ENCODE data around the gene IGFL1.

DNA sequence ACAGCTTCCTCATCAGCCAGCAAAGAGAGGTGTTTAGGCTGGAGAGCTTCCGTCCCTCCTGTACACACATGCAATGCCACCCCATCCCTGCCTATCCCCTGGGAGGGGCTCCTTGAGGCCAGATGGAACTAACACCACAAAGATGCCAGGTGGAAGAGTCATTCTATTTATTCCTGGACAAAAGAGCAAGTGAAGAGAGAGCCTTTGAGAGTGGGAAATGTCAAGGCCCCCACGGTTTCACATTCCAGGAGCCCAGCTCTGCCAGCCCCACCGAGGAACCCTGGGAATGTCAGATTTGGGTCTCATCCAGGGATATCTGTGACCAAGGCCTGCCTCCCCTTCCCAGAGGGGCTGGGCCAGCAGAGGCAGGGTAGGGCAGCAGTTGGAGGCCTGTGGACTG, 30.8 kb upstream of the IGFL1 start:
- TF ChIP-seq CTCF (IDR thresholded peaks at IDR 0.05), result no peak
- no peak for TF ChIP-seq EP300 (IDR thresholded peaks at IDR 0.05)
